GM10248 (cell line): ENCODE data around the gene SLC25A19.

Source experiments
- CTCF ChIA-PET: fragments of 300-600 bp; sonication (Branson Sonifier 250); formaldehyde crosslinking; extraction: SDS; loops from one replicate; lab custom pipeline; 2021; ENCODE audit warnings: antibody characterized with exemption; lab: Yijun Ruan, JAX
- POLR2A ChIA-PET: fragments of 350-650 bp; sonication (Branson Sonifier 250); formaldehyde crosslinking; extraction: SDS; loops from one replicate; lab custom pipeline; 2020; ENCODE audit warnings: antibody characterized with exemption; lab: Yijun Ruan, JAX
- DNase-seq: peaks from one replicate; pipeline ENCODE4 v3.0.0; 2012; ENCODE audit errors: extremely low spot score
- TF ChIP-seq, protein P1 (sequence below): IDR thresholded peaks from 2 replicates; pipeline ENCODE4 v1.5.1; 2012; ENCODE audit warnings: mild to moderate bottlenecking, low read depth; ENCODE audit errors: extremely low read depth, missing control alignments, control extremely low read depth

The SLC25A19 gene

DNA sequence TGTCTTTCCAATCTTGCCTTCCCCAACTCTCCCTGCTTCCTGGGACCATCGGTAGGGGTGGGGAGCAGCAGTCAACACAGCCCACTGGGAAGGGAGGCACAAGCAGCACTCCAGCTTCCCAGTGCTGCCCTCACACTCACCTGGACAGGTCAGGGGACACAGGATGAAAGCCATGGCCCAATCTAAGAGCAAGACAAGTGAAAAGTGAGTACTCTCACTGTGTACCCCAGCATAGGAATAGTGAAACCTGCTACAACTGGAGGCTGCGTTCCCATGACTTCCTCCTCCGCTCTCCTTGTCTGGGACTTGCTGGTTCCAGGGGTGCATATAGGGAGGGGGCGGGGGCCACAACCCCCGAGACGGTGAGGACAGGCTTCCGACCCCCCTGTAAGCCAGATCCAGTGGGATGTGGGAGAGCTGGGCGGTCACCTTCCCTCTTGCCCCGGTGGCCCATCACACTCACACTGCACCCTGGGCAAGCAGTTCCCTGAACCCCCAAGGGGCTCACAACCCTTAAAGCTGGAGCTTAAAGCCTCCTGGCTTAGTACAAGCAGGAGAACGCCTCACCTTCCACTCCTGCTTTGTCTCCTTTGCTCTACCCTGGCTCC is 29.5 kb upstream of the SLC25A19 start:
- TF ChIP-seq, protein P1, sequence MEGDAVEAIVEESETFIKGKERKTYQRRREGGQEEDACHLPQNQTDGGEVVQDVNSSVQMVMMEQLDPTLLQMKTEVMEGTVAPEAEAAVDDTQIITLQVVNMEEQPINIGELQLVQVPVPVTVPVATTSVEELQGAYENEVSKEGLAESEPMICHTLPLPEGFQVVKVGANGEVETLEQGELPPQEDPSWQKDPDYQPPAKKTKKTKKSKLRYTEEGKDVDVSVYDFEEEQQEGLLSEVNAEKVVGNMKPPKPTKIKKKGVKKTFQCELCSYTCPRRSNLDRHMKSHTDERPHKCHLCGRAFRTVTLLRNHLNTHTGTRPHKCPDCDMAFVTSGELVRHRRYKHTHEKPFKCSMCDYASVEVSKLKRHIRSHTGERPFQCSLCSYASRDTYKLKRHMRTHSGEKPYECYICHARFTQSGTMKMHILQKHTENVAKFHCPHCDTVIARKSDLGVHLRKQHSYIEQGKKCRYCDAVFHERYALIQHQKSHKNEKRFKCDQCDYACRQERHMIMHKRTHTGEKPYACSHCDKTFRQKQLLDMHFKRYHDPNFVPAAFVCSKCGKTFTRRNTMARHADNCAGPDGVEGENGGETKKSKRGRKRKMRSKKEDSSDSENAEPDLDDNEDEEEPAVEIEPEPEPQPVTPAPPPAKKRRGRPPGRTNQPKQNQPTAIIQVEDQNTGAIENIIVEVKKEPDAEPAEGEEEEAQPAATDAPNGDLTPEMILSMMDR, result no peak
- ChIA-PET CTCF (interaction anchor here (1.4 to 7.5 kb wide), 5 partner anchors 15 to 25 kb away, joined by 3 to 53 read pairs (median 9); no protein-coding TSS in a partner anchor), POLR2A (interaction anchor here (0.7 to 1.0 kb wide), 3 partner anchors 28 to 83 kb away, joined by 3 to 7 read pairs (median 4); partner anchors contain the start of gene SLC25A19)
- no peak for DNase-seq

DNA sequence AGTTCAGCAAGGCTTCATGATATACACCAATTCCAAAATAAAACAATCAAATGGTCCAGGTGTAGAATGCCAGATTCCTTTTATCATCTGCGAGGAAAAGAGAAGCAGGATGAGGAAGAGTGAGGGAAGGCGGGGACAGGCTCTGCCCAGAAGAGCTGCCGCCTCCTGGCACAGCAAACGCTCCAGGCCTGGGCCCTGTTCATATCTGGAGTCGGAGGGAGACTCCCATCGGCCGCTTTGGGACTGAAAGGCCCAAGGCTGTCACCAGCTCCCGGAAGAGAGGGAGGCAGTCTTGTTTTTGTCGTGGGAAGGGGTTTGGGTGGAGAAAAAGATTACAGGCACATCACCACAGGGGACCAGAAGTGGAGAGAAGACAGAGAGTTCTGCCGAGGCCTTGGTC is 29.0 kb upstream of the SLC25A19 start:
- ChIA-PET CTCF (interaction anchor here (1.1 to 2.9 kb wide), 6 partner anchors 11 to 76 kb away, joined by 3 to 12 read pairs (median 4); no protein-coding TSS in a partner anchor), POLR2A (interaction anchor here (1.0 kb wide), 1 partner anchor 29 kb away, joined by 4 read pairs; the partner anchor contains the start of gene SLC25A19)
- DNase-seq, result no peak
- TF ChIP-seq, protein P1, result no peak

DNA sequence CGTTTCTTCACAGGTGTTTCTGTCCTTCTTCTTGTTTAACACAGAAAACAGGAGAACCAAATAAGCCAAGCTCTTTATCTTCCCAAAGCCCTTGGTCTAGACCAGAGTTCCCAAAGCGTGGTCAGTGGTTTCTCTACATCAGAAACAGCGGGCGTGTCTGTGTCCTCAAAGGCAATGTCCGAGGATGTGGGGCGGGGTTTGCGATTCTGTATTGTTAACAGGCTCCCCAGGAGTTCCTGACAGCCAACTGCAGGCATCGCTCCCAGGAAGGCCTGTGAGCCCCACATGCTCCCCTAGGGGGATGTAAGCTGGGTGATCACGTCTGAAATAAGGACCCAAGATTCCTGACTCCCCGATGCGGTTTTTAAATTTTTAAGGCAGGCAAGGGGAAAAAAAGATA is 28.4 kb upstream of the SLC25A19 start:
- TF ChIP-seq, protein P1, result no peak
- ChIA-PET CTCF (interaction anchor here (1.1 to 2.9 kb wide), 9 partner anchors 8 to 76 kb away, joined by 3 to 12 read pairs (median 4); partner anchors contain the start of gene MIF4GD), POLR2A (no interaction called here)
- DNase-seq, result no peak

DNA sequence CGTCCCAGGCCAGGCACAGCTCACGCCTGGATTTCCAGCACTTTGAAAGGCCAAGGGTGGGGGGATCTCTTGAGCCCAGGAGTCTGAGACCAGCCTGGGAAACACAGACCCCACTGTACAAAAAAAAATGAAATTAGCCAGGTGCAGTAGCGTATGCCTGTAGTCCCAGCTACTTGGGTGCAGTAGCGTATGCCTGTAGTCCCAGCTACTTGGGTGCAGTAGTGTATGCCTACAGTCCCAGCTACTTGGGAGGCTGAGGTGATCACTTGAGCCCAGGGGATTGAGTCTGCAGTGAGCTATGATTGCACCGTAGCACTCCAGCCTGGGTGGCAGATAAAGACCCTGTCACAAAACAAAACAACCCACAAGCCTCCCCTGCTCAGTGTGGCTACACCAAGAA is 27.0 kb upstream of the SLC25A19 start:
- TF ChIP-seq, protein P1, result no peak
- POLR2A ChIA-PET, result interaction anchor here (1.0 to 1.7 kb wide), 5 partner anchors 19 to 90 kb away, joined by 3 to 14 read pairs (median 6); partner anchors contain the start of genes MIF4GD and SLC25A19
- no peak for DNase-seq
- CTCF ChIA-PET, result interaction anchor here (0.7 to 2.9 kb wide), 13 partner anchors 9 to 203 kb away, joined by 3 to 12 read pairs (median 4); partner anchors contain the start of genes MIF4GD and SLC25A19

DNA sequence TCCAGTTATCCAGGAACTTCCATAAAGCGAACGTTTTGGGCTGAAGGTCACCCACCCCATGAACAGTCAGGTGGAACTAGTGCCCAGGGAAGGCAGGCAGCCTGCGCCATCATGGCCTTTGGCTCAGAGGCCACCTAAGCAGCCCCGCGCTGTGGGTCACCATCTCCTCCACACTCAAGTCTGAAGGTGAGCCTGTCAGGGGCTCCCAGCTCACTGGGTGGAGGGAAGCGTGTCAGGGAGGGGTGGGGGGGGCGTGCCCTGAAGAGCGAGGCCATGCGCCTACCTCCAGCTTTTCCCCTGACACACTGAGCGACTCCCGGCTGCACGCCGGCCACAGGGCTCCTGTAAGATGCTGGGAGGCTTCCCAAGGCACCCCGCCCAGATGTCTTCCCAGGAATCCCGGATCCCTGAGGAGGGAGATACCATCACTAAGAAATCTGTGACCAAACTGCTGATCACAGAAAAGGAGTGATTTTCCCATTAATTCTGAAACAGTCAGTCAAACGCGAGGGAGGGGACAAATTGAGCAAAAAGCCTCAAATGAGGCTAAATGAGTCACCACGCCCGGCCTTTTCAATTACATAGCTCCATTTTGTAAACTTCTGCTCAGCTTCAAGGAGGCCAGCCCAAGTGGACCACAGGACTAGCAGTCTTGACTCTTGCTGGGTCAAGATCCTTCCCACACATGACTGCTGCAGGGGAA is 26.5 kb upstream of the SLC25A19 start:
- POLR2A ChIA-PET, result interaction anchor here (1.0 to 1.7 kb wide), 5 partner anchors 19 to 90 kb away, joined by 3 to 14 read pairs (median 6); partner anchors contain the start of genes MIF4GD and SLC25A19
- TF ChIP-seq, protein P1, result no peak
- CTCF ChIA-PET, result interaction anchor here (0.7 to 2.9 kb wide), 15 partner anchors 8 to 202 kb away, joined by 3 to 12 read pairs (median 4); partner anchors contain the start of genes MIF4GD and SLC25A19
- peak; percentile 56 for DNase-seq
